CD4-positive, alpha-beta T cell treated with Interleukin-4 for 4 hours (primary cell): ENCODE data around the gene DAPK1.
A peak's percentile ranks its signal among the peaks of the same experiment; 100 is the strongest.

ENCODE experiments used
- DNase-seq: peaks from one replicate; pipeline ENCODE4 v3.0.0-alpha.2; 2020

DAPK1 gene

GRCh38 chr9:87497604-87498045, at the start of gene DAPK1:
Gene DAPK1 (plus strand): TSS chr9:87497867. CDS start chr9:87499078, 1,211 bp downstream.
- no peak for DNase-seq

- no peak for DNase-seq
These were observed 46.5 kb upstream of the DAPK1 start for GRCh38 chr9:87451149-87451548.

- no peak for DNase-seq
These were observed 42.3 kb upstream of the DAPK1 start for GRCh38 chr9:87455407-87455806.

GRCh38 chr9:87461256-87461655, 36.4 kb upstream of the DAPK1 start:
- DNase-seq: no peak

GRCh38 chr9:87464110-87464991, 33.3 kb upstream of the DAPK1 start:
- DNase-seq: no peak

GRCh38 chr9:87464992-87465378, 32.7 kb upstream of the DAPK1 start:
- DNase-seq: no peak

- no peak for DNase-seq
These were observed 31.9 kb upstream of the DAPK1 start for GRCh38 chr9:87465816-87466215.

- DNase-seq: no peak
These were observed 30.5 kb upstream of the DAPK1 start for GRCh38 chr9:87467187-87467586.

GRCh38 chr9:87469793-87470465, 27.7 kb upstream of the DAPK1 start:
- no peak for DNase-seq

- no peak for DNase-seq
These were observed 25.9 kb upstream of the DAPK1 start for GRCh38 chr9:87471746-87472145.

- DNase-seq: no peak
These were observed 22.2 kb upstream of the DAPK1 start for GRCh38 chr9:87475463-87475862.

GRCh38 chr9:87478226-87478992, 19.3 kb upstream of the DAPK1 start:
- no peak for DNase-seq

GRCh38 chr9:87479801-87480201, 17.9 kb upstream of the DAPK1 start:
- DNase-seq: peak; percentile 24

GRCh38 chr9:87481890-87482855, 15.5 kb upstream of the DAPK1 start:
- DNase-seq: no peak

GRCh38 chr9:87490225-87490624, 7.4 kb upstream of the DAPK1 start:
- no peak for DNase-seq

GRCh38 chr9:87490907-87491306, 6.8 kb upstream of the DAPK1 start:
- DNase-seq: no peak

GRCh38 chr9:87491523-87491922, 6.1 kb upstream of the DAPK1 start:
- no peak for DNase-seq

- no peak for DNase-seq
These were observed 5.0 kb upstream of the DAPK1 start for GRCh38 chr9:87492642-87493041.

- DNase-seq: no peak
These were observed 2.6 kb upstream of the DAPK1 start for GRCh38 chr9:87494970-87495471.

- DNase-seq: no peak
These were observed 525 bp upstream of the DAPK1 start for GRCh38 chr9:87497080-87497603.

- DNase-seq: no peak
These were observed 561 bp downstream of the DAPK1 start for GRCh38 chr9:87498046-87498810.
